GM19193 (cell line): Measurements from ENCODE around the gene ERC1.

ENCODE experiments used
- POLR2A ChIP-seq: IDR thresholded peaks from 4 replicates; pipeline ENCODE4 v1.6.1; 2011; ENCODE audit not compliant: insufficient read depth, insufficient read length; ENCODE audit errors: extremely low read depth

Gene ERC1

DNA sequence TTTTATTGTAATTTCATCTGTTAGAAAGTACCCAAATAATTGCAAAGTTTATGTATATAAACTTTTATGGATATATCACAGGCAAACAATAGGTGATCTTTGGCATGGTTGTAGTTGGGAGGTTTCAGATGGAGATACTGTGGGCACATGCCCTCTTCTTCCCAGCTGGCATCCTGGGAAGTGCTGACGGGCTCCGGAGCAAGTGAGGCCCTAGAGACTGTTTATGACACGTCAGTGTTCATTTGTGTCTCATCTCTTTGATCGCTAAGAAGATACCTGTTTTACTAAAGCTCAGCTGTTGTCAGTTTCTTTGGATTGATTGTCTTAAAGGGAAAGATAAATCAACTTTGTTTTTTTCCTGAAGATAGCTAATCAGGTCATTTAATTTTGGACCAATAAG, 315.8 kb downstream of the ERC1 start:
- TF ChIP-seq POLR2A = no peak

DNA sequence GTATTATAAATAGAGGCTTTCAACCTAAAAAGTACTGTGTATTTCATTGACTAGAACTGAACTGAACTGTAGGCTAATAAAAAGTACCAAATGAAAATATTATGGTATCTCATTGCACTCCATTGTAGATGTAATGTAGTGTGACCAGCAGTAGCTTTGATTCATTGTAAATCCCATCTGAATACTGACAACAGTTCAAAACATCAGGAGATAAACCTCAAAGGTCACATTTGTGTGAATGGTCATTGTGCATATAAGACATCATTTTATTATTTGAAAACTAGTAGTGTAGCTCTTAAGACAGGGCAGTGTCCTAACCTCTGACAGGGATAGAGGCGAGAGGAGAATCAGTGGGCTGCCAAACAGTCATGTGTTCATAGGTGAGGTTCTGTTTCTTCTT, 316.8 kb downstream of the ERC1 start:
- TF ChIP-seq POLR2A = no peak

DNA sequence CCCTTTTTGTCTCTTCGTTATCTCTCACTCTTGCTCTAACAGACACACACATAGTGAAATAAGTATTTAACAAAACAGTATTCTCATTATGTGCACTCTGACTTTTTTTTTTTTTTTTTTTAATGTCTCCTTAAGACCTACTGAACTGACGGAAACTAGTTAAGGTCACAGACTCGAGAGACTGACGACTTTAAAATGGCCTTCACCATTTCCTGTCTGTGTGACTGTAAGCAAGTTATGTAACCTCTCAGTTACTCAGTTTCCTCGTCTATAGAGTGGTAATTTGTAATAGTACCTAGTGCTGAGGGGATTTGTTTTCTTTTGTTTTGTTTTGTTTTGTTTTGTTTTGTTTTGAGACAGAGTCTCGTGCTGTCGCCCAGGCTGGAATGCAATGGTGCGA, 318.6 kb downstream of the ERC1 start:
- TF ChIP-seq POLR2A = no peak

DNA sequence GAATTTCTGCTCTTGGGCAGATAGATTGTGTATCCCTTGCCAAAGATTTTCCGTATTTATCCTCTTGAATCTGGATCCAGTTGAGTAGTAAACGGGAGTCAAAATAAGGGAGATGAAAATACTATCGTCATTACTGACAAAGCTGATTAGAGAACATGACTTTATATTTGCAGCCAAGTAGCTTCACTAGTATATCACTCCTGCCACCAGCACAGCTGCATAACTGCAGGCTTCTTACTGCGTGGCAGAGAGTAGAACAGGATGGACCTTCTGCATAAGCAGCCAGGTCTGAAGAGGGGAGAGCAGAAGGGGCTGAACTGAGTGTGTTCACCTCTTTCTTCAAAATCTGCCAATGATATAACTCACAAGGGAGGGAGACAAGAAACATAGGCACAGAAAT, 319.6 kb downstream of the ERC1 start:
- TF ChIP-seq POLR2A = no peak

DNA sequence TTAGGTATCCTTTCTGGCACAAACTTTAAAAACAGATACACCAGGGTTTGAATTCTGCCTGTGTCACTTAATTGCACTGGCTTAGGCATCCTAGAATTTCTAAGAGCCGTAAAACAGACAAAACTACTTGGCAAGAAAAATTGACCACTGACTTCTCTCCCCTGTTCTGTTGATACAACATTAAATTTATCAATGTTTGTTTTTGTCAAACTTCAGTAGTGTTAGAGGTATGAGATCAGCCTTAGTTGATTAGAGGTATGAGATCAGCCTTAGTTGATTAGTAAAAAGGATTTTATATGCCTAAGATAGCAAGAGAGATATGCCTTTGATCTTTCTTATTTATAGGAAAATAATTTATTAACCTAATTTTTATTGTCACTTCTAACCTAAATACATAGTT, 320.1 kb downstream of the ERC1 start:
- no peak for TF ChIP-seq POLR2A

DNA sequence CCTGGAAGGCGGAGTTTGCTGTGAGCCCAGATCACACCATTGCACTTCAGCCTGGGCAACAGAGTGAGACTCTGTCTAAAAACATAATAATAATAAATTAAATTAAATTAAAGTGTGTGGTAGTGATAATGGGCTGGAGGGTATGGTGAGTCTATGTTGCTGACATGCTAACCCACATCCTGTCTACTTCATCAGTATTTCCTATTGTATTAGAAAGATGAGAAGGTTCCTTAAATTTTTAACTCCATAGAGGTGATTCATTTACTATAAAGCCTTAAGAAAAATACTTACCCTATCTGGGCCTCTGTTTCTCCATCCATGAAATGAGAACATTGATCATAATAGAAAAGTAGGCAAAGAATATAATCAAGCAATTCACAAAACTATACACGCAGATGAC, 322.9 kb downstream of the ERC1 start:
- TF ChIP-seq POLR2A = no peak

DNA sequence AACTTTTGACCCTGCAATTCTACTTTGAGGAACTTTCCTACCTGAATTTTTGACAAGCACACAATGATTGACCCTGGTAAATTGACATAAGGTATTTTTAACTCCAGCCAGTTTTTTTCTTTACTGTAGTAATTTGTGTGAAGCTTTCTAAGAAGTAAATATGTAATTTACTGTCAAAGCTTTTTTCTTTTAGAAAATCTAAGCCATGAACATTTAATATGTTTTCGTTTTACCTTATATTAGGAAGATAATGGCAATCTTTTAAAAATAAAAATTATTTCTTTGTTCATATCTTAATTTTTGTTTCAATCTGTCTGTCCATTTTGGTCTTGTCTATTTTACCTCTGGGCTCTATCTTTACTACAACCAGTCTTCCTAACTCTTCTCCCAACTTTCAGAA, 323.5 kb downstream of the ERC1 start:
- TF ChIP-seq POLR2A = no peak

DNA sequence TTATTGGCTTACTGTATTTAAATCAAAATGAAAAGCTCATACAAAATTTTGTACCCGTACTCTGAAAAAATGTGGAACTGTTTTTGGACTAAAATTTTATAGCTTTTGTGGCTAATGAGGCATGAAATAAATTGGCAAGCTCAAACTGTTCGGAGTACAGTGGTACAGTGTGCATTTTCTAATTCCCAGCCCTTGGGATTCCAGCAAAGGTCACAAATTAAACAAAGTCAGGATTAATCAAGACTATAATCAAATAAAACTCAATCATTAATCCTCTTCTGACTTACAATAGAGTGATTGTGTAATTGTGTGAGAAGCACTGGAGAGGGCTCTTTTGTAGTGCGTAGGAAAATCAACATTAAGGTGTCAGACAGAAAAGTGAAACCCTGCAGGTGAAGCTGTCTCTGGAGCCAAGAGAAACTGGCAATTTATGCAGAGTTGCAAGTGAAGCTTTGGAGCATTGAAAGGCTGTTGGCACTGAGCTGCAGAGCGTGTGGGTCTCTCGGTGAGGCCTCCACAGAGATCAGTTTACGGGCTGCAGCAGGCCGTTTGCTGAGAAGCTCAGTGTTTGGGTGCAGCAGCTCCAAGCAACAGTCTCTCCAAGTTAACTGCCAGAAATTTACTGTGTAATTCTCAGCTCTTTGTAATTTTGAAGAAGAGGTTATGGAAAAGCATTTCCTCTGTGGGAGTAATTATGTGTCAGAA, 327.5 kb downstream of the ERC1 start:
- TF ChIP-seq POLR2A = no peak

DNA sequence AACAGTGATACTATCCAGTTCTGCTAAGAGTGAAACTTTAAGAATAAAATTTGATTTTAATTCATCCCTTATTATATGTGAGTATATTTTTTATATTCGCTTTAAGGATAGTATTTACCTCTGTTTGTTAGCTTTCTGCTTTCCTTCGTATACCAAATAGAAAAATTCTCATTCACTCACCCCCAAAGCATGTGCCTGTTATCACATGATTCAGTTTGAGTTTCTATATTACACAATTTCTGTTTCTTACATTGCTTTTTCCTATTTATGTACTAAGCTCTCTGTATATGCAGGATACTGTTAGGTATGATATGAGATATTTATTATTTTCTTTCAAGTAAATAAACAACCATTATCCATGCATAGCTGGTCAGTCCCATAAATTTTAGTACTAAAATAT, 328.2 kb downstream of the ERC1 start:
- TF ChIP-seq POLR2A = no peak

DNA sequence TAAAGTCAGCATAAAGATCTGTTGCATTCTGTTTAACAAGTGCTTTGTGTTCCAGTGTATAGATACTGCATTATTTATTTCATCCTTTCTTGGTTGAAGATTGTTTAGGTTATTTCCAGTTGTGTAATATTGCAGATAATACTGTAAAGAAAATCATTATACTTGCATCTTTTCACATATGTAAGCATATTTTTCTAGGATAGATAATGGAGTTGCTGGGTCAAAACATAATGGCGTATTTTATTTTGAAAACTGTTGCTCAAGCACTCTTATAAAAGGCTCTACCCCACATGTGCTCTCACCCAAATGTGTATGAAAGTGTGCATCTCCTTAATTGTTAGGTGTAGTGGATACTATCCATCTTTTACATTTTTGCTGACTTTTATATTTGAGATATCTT, 329.0 kb downstream of the ERC1 start:
- no peak for TF ChIP-seq POLR2A

DNA sequence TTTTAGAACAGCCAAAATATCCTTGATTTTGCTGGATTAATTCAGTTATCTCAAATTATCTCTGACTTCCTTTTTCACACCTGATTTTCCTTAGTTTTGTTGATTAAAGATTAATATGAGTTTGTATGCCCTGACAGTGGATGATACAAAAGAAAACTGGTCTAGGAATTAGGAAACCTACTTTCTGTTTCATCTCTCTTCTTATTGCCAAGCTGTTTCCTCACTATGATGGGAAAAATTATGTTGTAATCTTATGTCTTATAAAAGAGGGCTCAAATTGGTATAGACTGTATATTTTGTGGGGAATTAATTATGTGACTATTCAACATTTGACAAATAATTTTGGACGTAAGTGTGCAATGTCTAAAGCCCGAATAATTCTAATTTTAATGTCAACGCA, 331.8 kb downstream of the ERC1 start:
- TF ChIP-seq POLR2A = no peak

DNA sequence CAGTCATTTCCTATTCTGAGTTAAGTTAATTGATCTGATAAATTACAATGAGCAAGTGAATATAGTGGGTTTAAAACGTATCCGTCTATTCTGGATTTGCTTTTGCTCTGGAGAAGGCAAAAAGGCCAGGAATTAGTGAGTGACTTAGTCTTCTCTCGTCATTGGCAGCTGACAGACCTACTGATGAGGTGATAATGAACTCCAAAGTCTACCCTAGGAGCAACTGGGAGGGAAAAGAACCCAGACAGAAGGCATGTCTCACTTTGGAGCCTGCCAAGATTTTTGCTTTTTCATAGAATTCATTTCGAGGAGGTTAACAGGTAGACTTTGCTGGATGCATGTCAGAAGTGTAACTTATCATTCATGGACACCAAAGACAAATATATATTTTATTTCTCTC, 333.1 kb downstream of the ERC1 start:
- TF ChIP-seq POLR2A = no peak

DNA sequence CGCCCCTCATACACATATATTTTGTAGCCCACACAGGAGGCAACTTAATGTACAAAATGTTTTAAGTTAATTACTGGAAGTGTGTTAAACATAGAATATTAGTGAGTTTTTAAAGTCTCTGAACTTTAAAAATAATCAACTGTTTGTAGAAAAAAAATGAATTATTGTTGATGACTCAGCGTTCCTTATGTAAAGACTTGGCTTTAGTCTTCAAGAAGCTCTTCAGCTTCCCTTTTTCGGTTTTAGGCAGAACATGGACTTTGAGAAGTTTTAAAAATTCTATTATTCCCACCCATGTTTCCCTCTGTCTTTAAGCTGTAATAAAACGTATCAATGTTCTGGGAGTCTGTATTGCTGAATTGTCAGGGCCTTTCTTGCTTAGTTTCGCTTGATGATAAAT, 333.9 kb downstream of the ERC1 start:
- TF ChIP-seq POLR2A = no peak

DNA sequence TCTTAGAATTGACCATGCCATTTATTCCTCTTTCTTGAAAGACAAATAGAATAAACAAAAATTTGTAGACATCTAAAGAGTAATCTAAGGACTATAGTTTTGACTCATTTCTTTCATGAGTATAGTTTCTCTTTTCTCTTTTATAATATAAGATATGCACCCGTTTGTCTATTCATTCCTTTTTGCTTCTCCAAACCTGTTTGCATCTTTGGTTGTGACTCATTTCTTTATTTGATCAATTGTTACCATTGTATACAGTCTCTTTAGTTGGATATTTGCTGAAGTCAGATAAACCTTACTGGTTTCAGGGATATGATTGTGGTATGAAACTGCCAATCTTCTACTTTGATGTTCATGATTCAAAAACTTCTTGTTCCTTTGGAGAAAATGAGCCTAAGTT, 334.6 kb downstream of the ERC1 start:
- TF ChIP-seq POLR2A = no peak

DNA sequence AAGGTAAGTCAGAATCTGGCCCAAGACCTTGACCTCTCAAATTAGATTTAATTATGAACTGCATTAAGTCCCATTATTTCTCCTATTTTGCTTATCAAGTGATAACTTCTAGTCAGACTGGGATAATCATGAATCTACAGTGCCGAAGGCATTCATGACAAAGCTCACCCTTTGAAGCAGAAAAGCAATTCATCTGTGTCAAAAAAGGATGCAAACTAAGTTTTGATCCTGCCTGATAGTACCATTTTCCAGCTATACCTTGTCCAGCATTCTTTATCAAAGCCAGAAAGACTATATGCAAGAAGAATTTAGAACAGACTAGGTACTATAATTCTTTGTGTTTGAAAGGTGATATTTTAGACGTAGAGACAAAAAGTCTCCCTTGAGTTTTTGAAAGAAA, 335.2 kb downstream of the ERC1 start:
- TF ChIP-seq POLR2A = no peak

DNA sequence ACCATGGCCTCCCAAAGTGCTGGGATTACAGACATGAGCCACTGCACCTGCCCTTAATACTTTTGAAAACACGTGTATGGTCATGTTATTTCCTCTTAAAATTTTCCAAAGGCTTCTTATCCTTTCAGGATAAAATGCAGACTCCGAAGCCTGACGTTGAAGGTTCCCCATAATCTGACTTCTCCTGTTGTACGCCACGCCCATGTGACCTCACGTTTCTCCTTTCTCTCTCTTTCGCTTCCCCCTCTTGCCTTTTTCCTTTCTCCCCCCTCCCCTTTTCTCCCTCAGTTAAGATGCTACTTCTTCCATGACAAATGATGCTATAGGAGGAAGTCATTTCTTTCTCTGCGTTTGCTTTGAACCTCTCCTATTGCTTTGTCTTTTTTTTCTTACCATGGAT, 337.4 kb downstream of the ERC1 start:
- no peak for TF ChIP-seq POLR2A
